ENCODE measurements around the gene SLC34A3. TPM values are rescaled to one million over a fixed set of nuclear protein-coding genes. Genes with fewer than 3 reads are reported as not detected.

The SLC34A3 gene
- total RNA-seq, 1 donor from 2014 or later, result 0.09 TPM

GRCh38 chr9:137190315-137190856, 40.3 kb upstream of the SLC34A3 start:
- no peak overlapping the region for H2AFZ ChIP-seq (ENCODE audit: low read depth, low read length)
- peak overlapping the region; percentile 93 for H3K9ac ChIP-seq (ENCODE audit: low read length)
- Mint-ChIP-seq H3K27me3 (ENCODE audit: low read depth, unreplicated experiment) (no peaks in the 10 kb centered on the region), H3K36me3 (ENCODE audit: low read depth, unreplicated experiment) (peaks cover 7% of the 10 kb centered on the region), H3K4me3 (ENCODE audit: unreplicated experiment) (peak overlapping the region; percentile 95), H3K4me1 (ENCODE audit: low read depth, unreplicated experiment) (peaks cover 20% of the 10 kb centered on the region), H3K27ac (ENCODE audit: unreplicated experiment) (peak overlapping the region; percentile 26), H3K9me3 (ENCODE audit: unreplicated experiment) (no peaks in the 10 kb centered on the region)
- H3K4me3 ChIP-seq (ENCODE audit: insufficient read depth, low read depth, low read length), result no peak overlapping the region
- TF ChIP-seq CTCF (IDR thresholded peaks at IDR 0.05; ENCODE audit: insufficient read depth, low read depth, low read length) (no peak), EZH2 (IDR thresholded peaks at IDR 0.05; ENCODE audit: insufficient read depth, low read length) (no peak)
- no peaks in the 10 kb centered on the region for H3K36me3 ChIP-seq (ENCODE audit: insufficient read depth, low read length)
- peaks cover 80% of the 10 kb centered on the region for H4K20me1 ChIP-seq (ENCODE audit: insufficient read depth, low read length)
- H3K79me2 ChIP-seq (ENCODE audit: insufficient read depth, low read length), result peaks cover 81% of the 10 kb centered on the region
- no peaks in the 10 kb centered on the region for H3K27me3 ChIP-seq (ENCODE audit: insufficient read depth, low read length)
- peak overlapping the region; percentile 99 for H3K4me2 ChIP-seq (ENCODE audit: low read length)
- no peaks in the 10 kb centered on the region for H3K9me3 ChIP-seq (ENCODE audit: insufficient read depth, low read depth, low read length)
- H3K4me1 ChIP-seq (ENCODE audit: insufficient read depth, low read length), result peaks cover 19% of the 10 kb centered on the region
- DNase-seq (ENCODE audit: low read depth) (no peak), FAIRE-seq (no peak)
- no peak overlapping the region for H3K27ac ChIP-seq (ENCODE audit: low read depth, low read length)

GRCh38 chr9:137191245-137191644, 39.5 kb upstream of the SLC34A3 start:
- Mint-ChIP-seq H3K36me3 (ENCODE audit: low read depth, unreplicated experiment) (peaks cover 5% of the 10 kb centered on the region), H3K9me3 (ENCODE audit: unreplicated experiment) (no peaks in the 10 kb centered on the region), H3K4me3 (ENCODE audit: unreplicated experiment) (peak overlapping the region; percentile 77), H3K27ac (ENCODE audit: unreplicated experiment) (no peak overlapping the region), H3K27me3 (ENCODE audit: low read depth, unreplicated experiment) (no peaks in the 10 kb centered on the region), H3K4me1 (ENCODE audit: low read depth, unreplicated experiment) (peaks cover 21% of the 10 kb centered on the region)
- Histone ChIP-seq H3K4me1 (ENCODE audit: insufficient read depth, low read length) (peaks cover 19% of the 10 kb centered on the region), H3K27me3 (ENCODE audit: insufficient read depth, low read length) (no peaks in the 10 kb centered on the region), H3K4me2 (ENCODE audit: low read length) (no peak overlapping the region), H3K9me3 (ENCODE audit: insufficient read depth, low read depth, low read length) (no peaks in the 10 kb centered on the region), H3K36me3 (ENCODE audit: insufficient read depth, low read length) (no peaks in the 10 kb centered on the region), H3K4me3 (ENCODE audit: insufficient read depth, low read depth, low read length) (no peak overlapping the region), H3K9ac (ENCODE audit: low read length) (no peak overlapping the region), H3K79me2 (ENCODE audit: insufficient read depth, low read length) (peaks cover 78% of the 10 kb centered on the region), H2AFZ (ENCODE audit: low read depth, low read length) (no peak overlapping the region), H4K20me1 (ENCODE audit: insufficient read depth, low read length) (peaks cover 80% of the 10 kb centered on the region), H3K27ac (ENCODE audit: low read depth, low read length) (no peak overlapping the region)
- no peak for TF ChIP-seq CTCF (IDR thresholded peaks at IDR 0.05; ENCODE audit: insufficient read depth, low read depth, low read length)
- FAIRE-seq (no peak), DNase-seq (ENCODE audit: low read depth) (no peak)

GRCh38 chr9:137191691-137192447, 38.8 kb upstream of the SLC34A3 start:
- FAIRE-seq, result no peak
- Histone ChIP-seq H3K79me2 (ENCODE audit: insufficient read depth, low read length) (peaks cover 76% of the 10 kb centered on the region), H3K27ac (ENCODE audit: low read depth, low read length) (no peak overlapping the region), H3K9ac (ENCODE audit: low read length) (no peak overlapping the region), H3K4me1 (ENCODE audit: insufficient read depth, low read length) (peaks cover 19% of the 10 kb centered on the region), H3K4me3 (ENCODE audit: insufficient read depth, low read depth, low read length) (no peak overlapping the region), H3K4me2 (ENCODE audit: low read length) (no peak overlapping the region), H4K20me1 (ENCODE audit: insufficient read depth, low read length) (peaks cover 78% of the 10 kb centered on the region), H3K9me3 (ENCODE audit: insufficient read depth, low read depth, low read length) (no peaks in the 10 kb centered on the region), H3K27me3 (ENCODE audit: insufficient read depth, low read length) (no peaks in the 10 kb centered on the region), H3K36me3 (ENCODE audit: insufficient read depth, low read length) (no peaks in the 10 kb centered on the region), H2AFZ (ENCODE audit: low read depth, low read length) (no peak overlapping the region)
- Mint-ChIP-seq H3K27ac (ENCODE audit: unreplicated experiment) (no peak overlapping the region), H3K27me3 (ENCODE audit: low read depth, unreplicated experiment) (no peaks in the 10 kb centered on the region), H3K9me3 (ENCODE audit: unreplicated experiment) (no peaks in the 10 kb centered on the region), H3K36me3 (ENCODE audit: low read depth, unreplicated experiment) (peaks cover under 1% of the 10 kb centered on the region), H3K4me1 (ENCODE audit: low read depth, unreplicated experiment) (peaks cover 14% of the 10 kb centered on the region), H3K4me3 (ENCODE audit: unreplicated experiment) (no peak overlapping the region)
- TF ChIP-seq CTCF (IDR thresholded peaks at IDR 0.05; ENCODE audit: insufficient read depth, low read depth, low read length) (no peak), EZH2 (IDR thresholded peaks at IDR 0.05; ENCODE audit: insufficient read depth, low read length) (no peak)
- DNase-seq (ENCODE audit: low read depth), result no peak
